Smooth muscle cell of the brain vasculature (primary cell): ENCODE results near the gene GPR12.

Experiments
- DNase-seq: peaks from one replicate; pipeline ENCODE4 v3.0.0-alpha.2; 2012; ENCODE audit warnings: low read depth, low spot score

The GPR12 gene

DNA sequence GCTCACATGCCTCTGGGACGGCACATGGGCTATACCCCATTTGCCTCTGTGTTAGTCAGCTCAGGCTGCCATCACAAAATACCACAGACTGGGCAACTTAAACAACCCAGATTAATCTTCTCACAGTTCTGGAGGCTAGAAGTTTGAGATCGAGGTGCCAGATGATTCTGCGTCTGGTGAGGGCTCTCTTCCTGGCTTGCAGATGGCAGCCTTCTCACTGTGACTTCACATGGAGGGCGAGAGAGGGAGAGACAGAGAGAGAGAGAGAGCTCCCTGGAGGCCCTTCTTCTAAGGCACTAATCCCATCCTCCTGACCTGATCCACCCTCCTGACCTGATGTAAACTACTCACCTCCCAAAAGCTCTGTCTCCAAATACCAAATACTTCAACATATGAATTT is 55.0 kb downstream of the GPR12 start:
- DNase-seq: no peak
